T-helper 1 cell treated with Interleukin-12 subunit alpha and Interleukin-12 subunit beta and Interleukin-4 antibody, amounts not matched to agents 30 μg/mL and 1 μg/mL, for 36 hours (primary cell): ENCODE measurements around the gene SPATA13.

Source experiments
- H3K27ac Mint-ChIP-seq: one replicate; pipeline ENCODE4 v1.8.0; 2021; ENCODE audit warnings: mild to moderate bottlenecking, mixed read lengths
- H3K27me3 Mint-ChIP-seq: one replicate; pipeline ENCODE4 v1.8.0; 2021; ENCODE audit warnings: low read depth, mixed read lengths
- H3K36me3 Mint-ChIP-seq: one replicate; pipeline ENCODE4 v1.8.0; 2021; ENCODE audit warnings: low read depth, mixed read lengths
- H3K4me1 Mint-ChIP-seq: one replicate; pipeline ENCODE4 v1.8.0; 2021; ENCODE audit warnings: low read depth, mixed read lengths
- H3K4me3 Mint-ChIP-seq: one replicate; pipeline ENCODE4 v1.8.0; 2021; ENCODE audit warnings: mild to moderate bottlenecking, moderate library complexity, mixed read lengths
- H3K9me3 Mint-ChIP-seq: one replicate; pipeline ENCODE4 v1.8.0; 2021; ENCODE audit warnings: mixed read lengths

Gene SPATA13

DNA sequence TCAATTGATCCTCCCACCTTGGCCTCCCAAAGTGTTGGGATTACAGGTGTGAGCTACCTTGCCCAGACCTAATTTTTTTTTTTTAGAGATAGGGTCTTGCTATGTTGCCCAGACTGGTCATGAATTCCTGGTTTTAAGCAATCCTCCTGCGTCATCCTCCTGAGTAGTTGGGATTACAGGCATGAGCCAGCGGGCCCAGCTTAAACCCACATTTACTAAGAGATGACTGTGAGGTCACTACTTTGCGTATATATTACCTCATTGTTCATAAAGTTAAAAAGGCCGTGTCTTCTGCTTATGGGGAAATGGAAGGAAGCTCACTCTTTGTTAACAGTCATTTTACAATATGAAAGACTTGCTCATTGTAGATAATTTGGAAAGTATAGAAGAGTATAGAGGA lies 109.3 kb downstream of the SPATA13 start:
- Mint-ChIP-seq H3K27me3 (peaks cover 3% of the 10 kb centered on the region), H3K36me3 (peaks cover 30% of the 10 kb centered on the region), H3K9me3 (no peaks in the 10 kb centered on the region), H3K4me3 (peak overlapping the region; percentile 93), H3K27ac (peak overlapping the region; percentile 76), H3K4me1 (peaks cover 73% of the 10 kb centered on the region)

DNA sequence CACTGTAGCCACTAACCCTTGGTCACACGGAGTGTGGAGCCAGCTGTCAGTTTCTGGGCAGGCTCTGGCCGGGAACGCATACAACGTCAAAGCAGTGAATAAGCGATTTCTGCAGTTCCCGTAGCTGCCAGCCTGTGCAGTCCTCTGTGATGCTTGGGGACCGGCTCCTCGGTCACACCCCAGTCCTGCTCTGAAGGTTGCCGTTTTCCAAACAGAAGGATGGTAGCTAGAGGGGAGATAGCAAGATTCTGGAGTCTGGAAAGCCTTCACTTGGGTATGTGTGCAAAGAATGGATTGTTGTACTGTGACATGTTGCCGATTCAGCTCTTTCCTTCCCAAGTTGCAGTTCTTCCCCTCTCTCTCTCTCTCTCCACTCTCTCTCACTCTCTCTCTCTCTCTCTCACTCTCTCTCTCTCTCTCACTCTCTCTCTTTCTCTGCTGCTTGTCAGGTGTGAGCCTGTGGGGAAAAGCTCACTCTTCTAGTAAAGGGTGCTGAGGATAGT lies 110.2 kb downstream of the SPATA13 start:
- H3K27me3 Mint-ChIP-seq, result peaks cover 3% of the 10 kb centered on the region

DNA sequence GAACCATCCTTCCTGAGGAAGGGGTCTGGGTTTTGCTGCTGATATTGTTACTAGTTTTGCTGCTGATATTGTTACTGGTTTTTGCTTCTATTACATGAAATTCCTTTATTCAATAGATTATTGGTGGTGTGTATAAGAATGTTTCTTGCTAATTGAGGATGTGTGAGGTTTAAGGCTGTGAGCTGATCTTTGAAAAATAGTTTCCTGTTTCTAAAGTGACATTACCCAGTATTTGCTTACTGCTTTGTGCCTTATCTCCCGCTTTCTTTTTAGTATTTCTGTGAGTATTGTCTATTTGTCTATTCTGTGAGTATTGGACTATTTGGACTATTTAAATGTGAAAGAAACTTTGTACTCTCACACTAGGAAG lies 110.7 kb downstream of the SPATA13 start:
- Mint-ChIP-seq H3K36me3 (peaks cover 24% of the 10 kb centered on the region), H3K4me1 (peaks cover 75% of the 10 kb centered on the region), H3K27me3 (peaks cover 3% of the 10 kb centered on the region), H3K9me3 (no peaks in the 10 kb centered on the region), H3K27ac (peak overlapping the region; percentile 94), H3K4me3 (peak overlapping the region; percentile 93)

More for the DNA sequence above, 110.2 kb downstream of the SPATA13 start:
- peaks cover 25% of the 10 kb centered on the region for H3K36me3 Mint-ChIP-seq
- peak overlapping the region; percentile 94 for H3K27ac Mint-ChIP-seq
- H3K4me1 Mint-ChIP-seq, result peaks cover 73% of the 10 kb centered on the region
- H3K4me3 Mint-ChIP-seq, result peak overlapping the region; percentile 93
- H3K9me3 Mint-ChIP-seq, result no peaks in the 10 kb centered on the region

GRCh38 chr13:24271601-24272451 lies 111.3 kb downstream of the SPATA13 start:
- H3K4me3 Mint-ChIP-seq, result peak overlapping the region; percentile 93
- H3K4me1 Mint-ChIP-seq, result peaks cover 76% of the 10 kb centered on the region
- H3K36me3 Mint-ChIP-seq, result peaks cover 25% of the 10 kb centered on the region
- peak overlapping the region; percentile 94 for H3K27ac Mint-ChIP-seq
- peaks cover 3% of the 10 kb centered on the region for H3K27me3 Mint-ChIP-seq
- H3K9me3 Mint-ChIP-seq, result no peaks in the 10 kb centered on the region

- H3K27me3 Mint-ChIP-seq, result peaks cover 3% of the 10 kb centered on the region
- H3K27ac Mint-ChIP-seq, result peak overlapping the region; percentile 94
- peaks cover 73% of the 10 kb centered on the region for H3K4me1 Mint-ChIP-seq
- peaks cover 22% of the 10 kb centered on the region for H3K36me3 Mint-ChIP-seq
- no peaks in the 10 kb centered on the region for H3K9me3 Mint-ChIP-seq
- H3K4me3 Mint-ChIP-seq, result peak overlapping the region; percentile 93
Measured at GRCh38 chr13:24272452-24273161, 112.1 kb downstream of the SPATA13 start.

DNA sequence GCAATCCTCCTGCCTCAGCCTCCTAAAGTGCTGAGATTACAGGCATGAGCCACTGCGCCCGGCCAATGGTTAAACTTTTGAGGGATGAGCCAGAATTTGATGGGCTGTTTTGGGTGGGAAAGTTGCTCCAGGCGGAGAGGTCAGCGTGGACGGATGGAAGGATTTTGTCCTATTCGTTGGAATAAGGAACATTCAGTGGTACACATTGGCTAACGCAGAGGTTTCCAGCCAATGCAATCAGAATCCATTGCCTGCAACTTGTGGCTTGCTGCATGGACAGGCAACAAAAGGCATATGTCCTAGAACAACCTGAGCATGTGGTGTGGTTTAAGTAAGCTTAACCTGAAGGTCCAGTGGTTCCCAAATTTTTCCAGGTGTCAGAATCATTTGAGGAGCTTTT lies 113.4 kb downstream of the SPATA13 start:
- peaks cover 3% of the 10 kb centered on the region for H3K27me3 Mint-ChIP-seq
- H3K27ac Mint-ChIP-seq, result peak overlapping the region; percentile 90
- no peak overlapping the region for H3K4me3 Mint-ChIP-seq
- H3K9me3 Mint-ChIP-seq, result no peaks in the 10 kb centered on the region
- peaks cover 69% of the 10 kb centered on the region for H3K4me1 Mint-ChIP-seq
- H3K36me3 Mint-ChIP-seq, result peaks cover 20% of the 10 kb centered on the region

GRCh38 chr13:24274452-24275021 lies 114.0 kb downstream of the SPATA13 start:
- H3K27ac Mint-ChIP-seq, result peak overlapping the region; percentile 90
- peaks cover 3% of the 10 kb centered on the region for H3K27me3 Mint-ChIP-seq
- peaks cover 20% of the 10 kb centered on the region for H3K36me3 Mint-ChIP-seq
- no peaks in the 10 kb centered on the region for H3K9me3 Mint-ChIP-seq
- peak overlapping the region; percentile 51 for H3K4me3 Mint-ChIP-seq
- H3K4me1 Mint-ChIP-seq, result peaks cover 69% of the 10 kb centered on the region

DNA sequence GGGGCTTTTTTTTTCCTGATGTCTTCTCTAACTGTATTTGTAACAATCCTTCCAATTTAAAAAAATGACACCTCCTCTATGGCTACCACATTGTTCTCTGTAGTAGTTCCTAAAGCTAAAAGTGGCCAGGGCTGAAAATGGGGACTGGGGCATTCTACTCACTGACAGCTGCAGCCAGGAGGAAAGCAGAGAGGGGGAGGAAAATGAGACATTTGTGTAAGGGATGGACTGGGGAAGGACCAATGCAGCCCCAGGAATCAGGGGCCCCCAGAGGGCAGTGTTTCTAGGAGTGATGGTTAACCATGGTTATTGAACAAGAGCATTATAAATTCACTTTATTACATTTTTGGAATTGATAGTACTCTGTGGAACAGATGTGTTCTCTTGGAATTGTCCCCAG lies 114.5 kb downstream of the SPATA13 start:
- H3K4me1 Mint-ChIP-seq, result peaks cover 66% of the 10 kb centered on the region
- H3K9me3 Mint-ChIP-seq, result no peaks in the 10 kb centered on the region
- peak overlapping the region; percentile 51 for H3K4me3 Mint-ChIP-seq
- H3K27ac Mint-ChIP-seq, result peak overlapping the region; percentile 90
- H3K36me3 Mint-ChIP-seq, result peaks cover 18% of the 10 kb centered on the region
- peaks cover 3% of the 10 kb centered on the region for H3K27me3 Mint-ChIP-seq

DNA sequence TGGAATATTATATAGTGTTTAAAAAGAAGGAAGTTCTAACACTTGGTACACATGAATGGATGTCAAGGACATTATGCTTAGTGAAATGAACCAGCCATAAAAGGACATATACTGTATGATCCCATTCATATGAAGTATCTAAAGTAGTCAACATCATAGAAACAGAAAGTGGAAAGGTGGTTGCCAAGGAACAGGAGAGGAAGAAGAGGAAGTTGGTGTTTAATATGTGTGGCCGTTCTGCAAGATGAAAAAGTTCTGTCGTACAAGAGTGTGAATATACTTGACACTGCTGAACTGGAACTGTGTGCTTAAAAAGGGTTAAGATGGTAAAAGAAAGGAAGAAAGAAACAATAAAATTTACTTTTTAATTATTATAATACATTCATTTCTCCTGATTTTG lies 115.8 kb downstream of the SPATA13 start:
- H3K4me3 Mint-ChIP-seq, result peak overlapping the region; percentile 40
- H3K27ac Mint-ChIP-seq, result peak overlapping the region; percentile 60
- peaks cover 59% of the 10 kb centered on the region for H3K4me1 Mint-ChIP-seq
- no peaks in the 10 kb centered on the region for H3K27me3 Mint-ChIP-seq
- peaks cover 15% of the 10 kb centered on the region for H3K36me3 Mint-ChIP-seq
- no peaks in the 10 kb centered on the region for H3K9me3 Mint-ChIP-seq

DNA sequence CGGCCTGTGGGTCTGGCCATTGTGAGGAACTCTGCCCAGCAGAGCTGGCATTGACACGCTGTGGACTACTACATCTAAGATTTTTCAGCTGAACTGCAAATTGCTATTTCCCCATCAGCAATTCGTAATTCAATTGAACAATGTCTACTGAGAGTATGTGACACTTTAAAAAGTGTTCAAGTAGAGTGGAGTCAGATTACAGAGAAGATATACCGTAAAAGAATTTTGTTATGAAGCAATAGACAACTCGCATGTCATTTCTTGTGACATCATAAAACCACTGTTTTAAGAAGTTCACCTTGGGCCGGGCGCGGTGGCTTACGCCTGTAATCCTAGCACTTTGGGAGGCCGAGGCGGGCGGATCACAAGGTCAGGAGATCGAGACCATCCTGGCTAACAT lies 116.3 kb downstream of the SPATA13 start:
- H3K27me3 Mint-ChIP-seq, result no peaks in the 10 kb centered on the region
- no peaks in the 10 kb centered on the region for H3K9me3 Mint-ChIP-seq
- H3K27ac Mint-ChIP-seq, result no peak overlapping the region
- H3K4me1 Mint-ChIP-seq, result peaks cover 54% of the 10 kb centered on the region
- H3K4me3 Mint-ChIP-seq, result no peak overlapping the region
- peaks cover 15% of the 10 kb centered on the region for H3K36me3 Mint-ChIP-seq

- Mint-ChIP-seq H3K27ac (no peak overlapping the region), H3K9me3 (no peaks in the 10 kb centered on the region), H3K4me1 (peaks cover 49% of the 10 kb centered on the region), H3K4me3 (no peak overlapping the region), H3K36me3 (peaks cover 14% of the 10 kb centered on the region), H3K27me3 (no peaks in the 10 kb centered on the region)
Measured at GRCh38 chr13:24277761-24278160, 117.2 kb downstream of the SPATA13 start.

DNA sequence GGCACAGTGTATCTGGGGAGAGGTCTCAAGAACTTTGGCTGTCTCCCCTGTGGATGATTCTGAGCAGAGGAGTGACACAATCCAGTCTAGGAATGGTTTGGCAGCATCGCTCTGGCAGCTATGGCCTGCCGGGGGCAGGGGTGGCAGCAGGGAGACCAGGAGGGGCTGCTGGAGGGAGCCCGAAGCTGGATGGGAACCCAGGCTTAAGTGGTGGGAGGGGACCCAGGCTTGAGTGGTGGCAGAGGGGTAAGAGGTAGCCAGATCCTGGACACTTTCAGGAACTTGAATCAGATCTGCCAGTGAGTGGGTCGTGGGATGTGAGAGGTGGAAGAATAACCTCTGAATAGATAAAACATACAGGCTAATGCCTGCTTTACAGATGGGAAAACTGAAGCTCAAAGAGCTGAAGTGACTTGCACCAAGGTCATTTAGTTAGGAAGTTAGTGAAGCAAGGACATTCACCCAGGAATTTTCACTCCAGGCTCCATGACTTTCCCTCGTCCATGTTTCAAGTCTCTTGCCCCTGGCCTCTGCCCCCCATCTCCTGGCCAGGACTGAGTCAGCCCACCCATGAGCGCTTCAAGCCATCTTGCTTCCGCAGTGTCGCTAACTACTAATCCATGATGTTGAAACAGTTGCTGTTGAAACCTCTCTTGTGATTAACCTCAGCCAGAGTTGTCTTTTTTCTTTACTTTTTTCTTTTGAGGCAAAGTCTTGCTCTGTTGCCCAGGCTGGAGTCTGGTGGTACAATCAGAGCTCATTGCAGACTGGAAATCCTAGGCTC lies 119.0 kb downstream of the SPATA13 start:
- peaks cover 14% of the 10 kb centered on the region for H3K36me3 Mint-ChIP-seq
- H3K27ac Mint-ChIP-seq, result no peak overlapping the region
- no peaks in the 10 kb centered on the region for H3K9me3 Mint-ChIP-seq
- peaks cover 41% of the 10 kb centered on the region for H3K4me1 Mint-ChIP-seq
- H3K27me3 Mint-ChIP-seq, result no peaks in the 10 kb centered on the region
- no peak overlapping the region for H3K4me3 Mint-ChIP-seq

- H3K27ac Mint-ChIP-seq, result no peak overlapping the region
- peaks cover 20% of the 10 kb centered on the region for H3K36me3 Mint-ChIP-seq
- H3K4me1 Mint-ChIP-seq, result peaks cover 29% of the 10 kb centered on the region
- H3K27me3 Mint-ChIP-seq, result no peaks in the 10 kb centered on the region
- no peak overlapping the region for H3K4me3 Mint-ChIP-seq
- no peaks in the 10 kb centered on the region for H3K9me3 Mint-ChIP-seq
Measured at GRCh38 chr13:24280720-24281119, 120.2 kb downstream of the SPATA13 start.
